Keratinocyte (primary cell): ENCODE measurements around the gene POLR2M.

ENCODE experiments used
- EZH2 ChIP-seq: IDR thresholded peaks from one replicate; pipeline ENCODE4 v1.6.1; 2012; ENCODE audit warnings: inconsistent platforms, mild to moderate bottlenecking, low read length, moderate library complexity
- TF ChIP-seq, protein P1 (sequence below), 3 experiments: IDR thresholded peaks in 1 of 3; conservative IDR thresholded peaks in 1 of 3; optimal IDR thresholded peaks in 1 of 3; 2 replicates in 2 of 3; 3 replicates in 1 of 3; pipeline versions ENCODE3 to v1.5.1; 2011; ENCODE audit warnings: low read length in 3 of 3, mild to moderate bottlenecking in 3 of 3, moderate library complexity in 2 of 3, control low read depth in 1 of 3, inconsistent platforms in 1 of 3; ENCODE audit not compliant: insufficient read depth in 2 of 3; ENCODE audit errors: extremely low read depth in 1 of 3

DNA sequence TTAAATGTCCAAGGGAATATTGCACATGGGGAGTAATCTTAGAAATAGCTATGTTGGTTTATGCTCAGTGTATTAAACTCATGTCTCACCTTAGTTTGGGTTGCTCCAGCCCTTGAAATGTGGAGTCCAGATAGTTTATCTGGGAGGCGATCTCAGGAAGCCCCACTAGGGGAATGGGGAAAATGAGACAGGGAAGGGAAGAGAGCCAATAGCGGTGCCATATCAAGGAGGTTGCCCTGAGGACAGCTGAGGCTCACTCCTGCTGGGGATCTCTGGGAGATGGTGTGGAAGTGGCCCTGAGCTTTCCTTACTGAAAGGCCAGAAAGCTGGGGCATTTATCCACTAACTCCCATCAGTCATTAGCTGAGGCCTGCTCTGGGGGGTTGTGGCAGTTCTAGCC, 43.3 kb upstream of the POLR2M start:
- TF ChIP-seq, protein P1, sequence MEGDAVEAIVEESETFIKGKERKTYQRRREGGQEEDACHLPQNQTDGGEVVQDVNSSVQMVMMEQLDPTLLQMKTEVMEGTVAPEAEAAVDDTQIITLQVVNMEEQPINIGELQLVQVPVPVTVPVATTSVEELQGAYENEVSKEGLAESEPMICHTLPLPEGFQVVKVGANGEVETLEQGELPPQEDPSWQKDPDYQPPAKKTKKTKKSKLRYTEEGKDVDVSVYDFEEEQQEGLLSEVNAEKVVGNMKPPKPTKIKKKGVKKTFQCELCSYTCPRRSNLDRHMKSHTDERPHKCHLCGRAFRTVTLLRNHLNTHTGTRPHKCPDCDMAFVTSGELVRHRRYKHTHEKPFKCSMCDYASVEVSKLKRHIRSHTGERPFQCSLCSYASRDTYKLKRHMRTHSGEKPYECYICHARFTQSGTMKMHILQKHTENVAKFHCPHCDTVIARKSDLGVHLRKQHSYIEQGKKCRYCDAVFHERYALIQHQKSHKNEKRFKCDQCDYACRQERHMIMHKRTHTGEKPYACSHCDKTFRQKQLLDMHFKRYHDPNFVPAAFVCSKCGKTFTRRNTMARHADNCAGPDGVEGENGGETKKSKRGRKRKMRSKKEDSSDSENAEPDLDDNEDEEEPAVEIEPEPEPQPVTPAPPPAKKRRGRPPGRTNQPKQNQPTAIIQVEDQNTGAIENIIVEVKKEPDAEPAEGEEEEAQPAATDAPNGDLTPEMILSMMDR (optimal IDR thresholded peaks at IDR 0.05 in 1 of 3, IDR thresholded peaks at IDR 0.05 in 1 of 3, conservative IDR thresholded peaks at IDR 0.05 in 1 of 3; ENCODE audit: extremely low read depth in 1 of 3, insufficient read depth in 2 of 3, low read length in 3 of 3) = no peak
- TF ChIP-seq EZH2 = no peak
